HS-27A (cell line): ENCODE measurements around the gene ASTL.

Experiments
- DNase-seq: peaks from one replicate; pipeline ENCODE4 v3.0.0-alpha.2; 2012; ENCODE audit warnings: low read depth, missing footprints

ASTL gene

GRCh38 chr2:96159084-96159830 lies 21.0 kb upstream of the ASTL start:
- no peak for DNase-seq

GRCh38 chr2:96158554-96158940 lies 20.2 kb upstream of the ASTL start:
- DNase-seq, result no peak

GRCh38 chr2:96157649-96158553 lies 19.6 kb upstream of the ASTL start:
- DNase-seq, result no peak

GRCh38 chr2:96156926-96157648 lies 18.8 kb upstream of the ASTL start:
- DNase-seq, result no peak

- DNase-seq, result no peak
Measured at GRCh38 chr2:96156011-96156820, 17.9 kb upstream of the ASTL start.

- no peak for DNase-seq
Measured at GRCh38 chr2:96154506-96155380, 16.4 kb upstream of the ASTL start.

- DNase-seq, result no peak
Measured at GRCh38 chr2:96153991-96154431, 15.7 kb upstream of the ASTL start.

GRCh38 chr2:96153291-96153713 lies 15.0 kb upstream of the ASTL start:
- DNase-seq, result no peak

GRCh38 chr2:96152304-96153161 lies 14.2 kb upstream of the ASTL start:
- no peak for DNase-seq

GRCh38 chr2:96151595-96152303 lies 13.4 kb upstream of the ASTL start:
- DNase-seq, result no peak

GRCh38 chr2:96150791-96151594 lies 12.7 kb upstream of the ASTL start:
- no peak for DNase-seq

GRCh38 chr2:96150007-96150640 lies 11.8 kb upstream of the ASTL start:
- no peak for DNase-seq

- peak; percentile 26 for DNase-seq
Measured at GRCh38 chr2:96148410-96149217, 10.3 kb upstream of the ASTL start.

GRCh38 chr2:96147593-96148201 lies 9.4 kb upstream of the ASTL start:
- no peak for DNase-seq

GRCh38 chr2:96146881-96147592 lies 8.7 kb upstream of the ASTL start:
- DNase-seq, result no peak
